MM.1S (cell line): ENCODE data around the gene NDST4.

ENCODE experiments used
- DNase-seq: peaks from one replicate; pipeline ENCODE4 v3.0.0-alpha.2; 2015
- H2AFZ ChIP-seq: fragments of 300-600 bp; sonication (generic); 2 replicates; pipeline ENCODE4 v1.6.0; 2016; ENCODE audit warnings: antibody characterized with exemption, low read length
- H3F3A ChIP-seq: fragments of 300-600 bp; sonication (generic); 2 replicates; pipeline ENCODE4 v1.6.1; 2016; ENCODE audit warnings: mild to moderate bottlenecking, antibody characterized with exemption, low read length, moderate library complexity, mixed read lengths; ENCODE audit not compliant: insufficient read depth
- H3K27ac ChIP-seq: fragments of 300-600 bp; sonication (generic); 2 replicates; pipeline ENCODE4 v1.5.1; 2016; ENCODE audit warnings: mild to moderate bottlenecking, low read length
- H3K27me3 ChIP-seq: fragments of 300-600 bp; sonication (generic); replicated peaks from 2 replicates; pipeline ENCODE4 v1.6.0; 2016; ENCODE audit warnings: low read length; ENCODE audit not compliant: insufficient read depth
- H3K36me3 ChIP-seq: fragments of 300-600 bp; sonication (generic); replicated peaks from 2 replicates; pipeline ENCODE4 v1.6.1; 2016; ENCODE audit warnings: mild to moderate bottlenecking, low read length, mixed read lengths; ENCODE audit not compliant: insufficient read depth
- H3K4me1 ChIP-seq: fragments of 300-600 bp; sonication (generic); 2 replicates; pipeline ENCODE4 v1.6.1; 2016; ENCODE audit warnings: low read length, mixed read lengths
- H3K4me2 ChIP-seq: fragments of 300-600 bp; sonication (generic); 2 replicates; pipeline ENCODE4 v1.6.0; 2016; ENCODE audit warnings: low read depth, low read length
- H3K4me3 ChIP-seq: fragments of 300-600 bp; sonication (generic); 2 replicates; pipeline ENCODE4 v1.5.1; 2016; ENCODE audit warnings: low read length, mixed read lengths
- H3K79me2 ChIP-seq: fragments of 300-600 bp; sonication (generic); 2 replicates; pipeline ENCODE4 v1.6.1; 2016; ENCODE audit warnings: mixed run types, low read length, mixed read lengths
- H3K9ac ChIP-seq: fragments of 300-600 bp; sonication (generic); 2 replicates; pipeline ENCODE4 v1.6.1; 2016; ENCODE audit warnings: low read length, mixed read lengths
- H3K9me2 ChIP-seq: fragments of 300-600 bp; sonication (generic); replicated peaks from 2 replicates; pipeline ENCODE4 v1.6.1; 2016; ENCODE audit warnings: mild to moderate bottlenecking, low read length, mixed read lengths; ENCODE audit not compliant: insufficient read depth
- H3K9me3 ChIP-seq: fragments of 300-600 bp; sonication (generic); replicated peaks from 2 replicates; pipeline ENCODE4 v1.6.1; 2016; ENCODE audit warnings: mild to moderate bottlenecking, low read length, mixed read lengths; ENCODE audit not compliant: insufficient read depth
- H4K20me1 ChIP-seq: fragments of 300-600 bp; sonication (generic); 2 replicates; pipeline ENCODE4 v1.6.1; 2016; ENCODE audit warnings: mild to moderate bottlenecking, low read length, moderate library complexity, mixed read lengths; ENCODE audit not compliant: insufficient read depth
- EZH2 ChIP-seq: fragments of 300-600 bp; sonication (generic); optimal IDR thresholded peaks from 2 replicates; pipeline ENCODE3; 2017; ENCODE audit warnings: low read depth, mild to moderate bottlenecking, antibody characterized with exemption, low read length, mixed read lengths
- EZH2phosphoT487 ChIP-seq: fragments of 300-600 bp; sonication (generic); IDR thresholded peaks from 2 replicates; pipeline ENCODE4 v1.6.1; 2018; ENCODE audit warnings: antibody characterized with exemption, low read length
- TF ChIP-seq, protein P1 (sequence below): fragments of 300-600 bp; sonication (generic); IDR thresholded peaks from 2 replicates; pipeline ENCODE4 v1.5.1; 2016; ENCODE audit warnings: antibody characterized with exemption, low read length, mixed read lengths

Gene NDST4

DNA sequence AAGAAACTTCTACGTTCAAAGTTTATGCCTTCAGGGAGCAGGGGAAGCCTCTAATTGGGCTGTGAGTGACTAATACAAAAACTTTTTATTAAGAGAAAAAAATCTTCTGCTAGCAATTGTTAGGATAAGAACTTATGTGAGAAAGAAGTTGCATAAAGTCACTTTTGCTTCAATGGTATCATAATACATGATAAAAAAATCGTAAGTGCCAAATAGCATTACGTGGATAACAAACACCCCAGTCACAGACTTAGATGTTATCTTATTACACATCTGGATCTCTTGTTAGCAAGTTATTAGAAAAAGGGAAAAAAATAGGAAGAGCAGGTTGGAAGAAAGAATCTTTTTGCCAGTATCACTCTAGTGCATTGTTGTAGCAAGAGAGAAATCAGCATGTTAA, 4.2 kb upstream of the NDST4 start:
- Histone ChIP-seq H3K9me3 (no peaks in the 10 kb centered on the region), H3F3A (no peaks in the 10 kb centered on the region), H3K27ac (no peak overlapping the region), H4K20me1 (no peaks in the 10 kb centered on the region), H3K9ac (no peak overlapping the region), H3K27me3 (no peaks in the 10 kb centered on the region), H3K4me2 (no peak overlapping the region), H3K79me2 (no peaks in the 10 kb centered on the region), H3K9me2 (no peaks in the 10 kb centered on the region), H3K4me3 (no peak overlapping the region), H3K36me3 (no peaks in the 10 kb centered on the region), H3K4me1 (no peaks in the 10 kb centered on the region), H2AFZ (no peak overlapping the region)
- TF ChIP-seq, protein P1, sequence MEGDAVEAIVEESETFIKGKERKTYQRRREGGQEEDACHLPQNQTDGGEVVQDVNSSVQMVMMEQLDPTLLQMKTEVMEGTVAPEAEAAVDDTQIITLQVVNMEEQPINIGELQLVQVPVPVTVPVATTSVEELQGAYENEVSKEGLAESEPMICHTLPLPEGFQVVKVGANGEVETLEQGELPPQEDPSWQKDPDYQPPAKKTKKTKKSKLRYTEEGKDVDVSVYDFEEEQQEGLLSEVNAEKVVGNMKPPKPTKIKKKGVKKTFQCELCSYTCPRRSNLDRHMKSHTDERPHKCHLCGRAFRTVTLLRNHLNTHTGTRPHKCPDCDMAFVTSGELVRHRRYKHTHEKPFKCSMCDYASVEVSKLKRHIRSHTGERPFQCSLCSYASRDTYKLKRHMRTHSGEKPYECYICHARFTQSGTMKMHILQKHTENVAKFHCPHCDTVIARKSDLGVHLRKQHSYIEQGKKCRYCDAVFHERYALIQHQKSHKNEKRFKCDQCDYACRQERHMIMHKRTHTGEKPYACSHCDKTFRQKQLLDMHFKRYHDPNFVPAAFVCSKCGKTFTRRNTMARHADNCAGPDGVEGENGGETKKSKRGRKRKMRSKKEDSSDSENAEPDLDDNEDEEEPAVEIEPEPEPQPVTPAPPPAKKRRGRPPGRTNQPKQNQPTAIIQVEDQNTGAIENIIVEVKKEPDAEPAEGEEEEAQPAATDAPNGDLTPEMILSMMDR: no peak
- TF ChIP-seq EZH2 (no peak), EZH2phosphoT487 (no peak)
- DNase-seq: no peak

DNA sequence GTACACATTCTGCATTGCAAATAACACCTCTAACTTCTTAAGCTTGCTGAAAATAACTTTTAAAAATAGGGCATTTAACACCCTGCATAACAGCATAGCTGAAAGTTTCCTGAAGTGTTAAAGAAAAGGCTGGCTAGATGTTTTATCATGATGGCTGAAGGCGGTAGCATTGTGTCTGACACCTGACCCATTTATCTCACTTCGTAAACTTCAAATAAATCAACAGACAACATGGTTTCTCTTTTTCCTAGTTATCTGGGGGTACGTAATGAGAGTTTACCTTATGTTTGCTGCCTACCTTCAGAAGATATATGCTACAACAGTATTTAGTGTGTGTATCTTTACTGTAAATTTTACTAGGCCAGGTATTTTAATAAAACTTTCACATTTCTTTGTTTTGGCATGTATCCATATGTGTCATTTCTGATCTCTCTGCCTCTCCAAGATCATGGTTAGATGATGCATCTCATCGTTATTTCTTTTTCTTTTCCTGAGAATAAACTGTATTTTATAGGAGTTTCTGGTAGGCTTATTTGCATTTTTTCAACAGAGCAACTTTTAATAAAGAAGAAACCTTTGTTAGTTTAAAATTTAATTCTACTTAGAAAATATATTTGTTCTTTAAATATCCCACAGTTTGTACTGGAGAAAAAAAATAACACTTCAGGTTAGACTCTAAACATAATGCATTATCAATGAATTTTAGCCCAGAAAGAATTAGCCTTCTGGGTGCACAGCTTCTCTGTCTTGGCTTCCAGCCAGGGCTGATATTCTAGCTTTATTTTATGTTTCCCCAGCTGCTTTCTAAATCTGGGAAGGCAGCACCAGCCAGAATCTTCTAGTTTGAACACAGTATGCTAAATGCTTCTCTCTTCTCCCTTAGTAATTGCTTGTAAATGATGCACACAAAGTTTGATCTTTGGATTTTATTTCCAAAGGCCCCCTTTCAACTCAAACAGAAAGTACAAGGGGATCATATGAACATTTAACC, 2.9 kb downstream of the NDST4 start:
- Histone ChIP-seq H3K79me2 (no peaks in the 10 kb centered on the region), H2AFZ (no peak overlapping the region), H3K9me3 (no peaks in the 10 kb centered on the region), H3K4me1 (no peaks in the 10 kb centered on the region), H3K9ac (no peak overlapping the region), H3K4me3 (no peak overlapping the region), H3K9me2 (no peaks in the 10 kb centered on the region), H4K20me1 (no peaks in the 10 kb centered on the region), H3F3A (no peaks in the 10 kb centered on the region), H3K27ac (no peak overlapping the region), H3K4me2 (no peak overlapping the region), H3K27me3 (no peaks in the 10 kb centered on the region), H3K36me3 (no peaks in the 10 kb centered on the region)
- DNase-seq: no peak
- TF ChIP-seq, protein P1: no peak
- TF ChIP-seq EZH2phosphoT487: no peak
- no peak for TF ChIP-seq EZH2

DNA sequence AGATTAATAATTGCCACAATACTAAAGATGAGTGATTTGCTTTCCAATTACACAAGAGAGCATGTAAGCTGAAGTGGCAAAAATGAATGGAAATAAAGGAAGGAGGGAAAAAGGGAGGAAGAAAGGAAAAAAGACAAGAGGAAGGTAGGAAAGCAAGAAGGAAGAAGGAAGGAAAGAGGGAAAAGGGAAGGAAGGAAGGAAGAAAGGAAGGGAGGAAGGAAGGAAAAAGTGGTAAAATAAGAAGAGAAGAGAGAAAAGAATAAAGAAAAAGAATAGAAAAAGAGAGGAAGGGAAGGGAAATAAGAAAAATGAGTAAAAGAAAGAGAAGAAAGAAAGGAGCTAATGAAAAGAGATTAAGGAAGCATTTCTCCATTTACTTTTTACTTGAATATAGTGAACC, 4.6 kb downstream of the NDST4 start:
- no peaks in the 10 kb centered on the region for H3K9me2 ChIP-seq
- no peak overlapping the region for H3K27ac ChIP-seq
- TF ChIP-seq, protein P1: no peak

More for the DNA sequence above, 4.6 kb downstream of the NDST4 start:
- Histone ChIP-seq H3K27me3 (no peaks in the 10 kb centered on the region), H3K79me2 (no peaks in the 10 kb centered on the region), H3K36me3 (no peaks in the 10 kb centered on the region), H3K4me2 (no peak overlapping the region), H3K4me3 (no peak overlapping the region), H3K9me3 (no peaks in the 10 kb centered on the region), H3F3A (no peaks in the 10 kb centered on the region), H3K4me1 (no peaks in the 10 kb centered on the region), H3K9ac (no peak overlapping the region), H4K20me1 (no peaks in the 10 kb centered on the region), H2AFZ (no peak overlapping the region)
- no peak for DNase-seq
